ENCODE results near the gene CAMK1D.

The CAMK1D gene

GRCh38 chr10:12594448-12594944, 245.1 kb downstream of the CAMK1D start:
- Histone ChIP-seq H2AFZ (ENCODE audit: low read length, unreplicated experiment) (no peak overlapping the region), H3K27me3 (ENCODE audit: insufficient read depth, low read length) (no peaks in the 10 kb centered on the region), H3K4me1 (ENCODE audit: control insufficient read depth, insufficient read depth, low read length, unreplicated experiment) (no peaks in the 10 kb centered on the region), H3K36me3 (ENCODE audit: insufficient read depth, low read length) (no peaks in the 10 kb centered on the region), H3K4me3 (ENCODE audit: low read depth, low read length) (no peak overlapping the region), H3K27ac (ENCODE audit: low read depth, low read length) (no peak overlapping the region), H3K79me2 (ENCODE audit: control insufficient read depth, insufficient read depth, low read length, unreplicated experiment) (no peaks in the 10 kb centered on the region)

DNA sequence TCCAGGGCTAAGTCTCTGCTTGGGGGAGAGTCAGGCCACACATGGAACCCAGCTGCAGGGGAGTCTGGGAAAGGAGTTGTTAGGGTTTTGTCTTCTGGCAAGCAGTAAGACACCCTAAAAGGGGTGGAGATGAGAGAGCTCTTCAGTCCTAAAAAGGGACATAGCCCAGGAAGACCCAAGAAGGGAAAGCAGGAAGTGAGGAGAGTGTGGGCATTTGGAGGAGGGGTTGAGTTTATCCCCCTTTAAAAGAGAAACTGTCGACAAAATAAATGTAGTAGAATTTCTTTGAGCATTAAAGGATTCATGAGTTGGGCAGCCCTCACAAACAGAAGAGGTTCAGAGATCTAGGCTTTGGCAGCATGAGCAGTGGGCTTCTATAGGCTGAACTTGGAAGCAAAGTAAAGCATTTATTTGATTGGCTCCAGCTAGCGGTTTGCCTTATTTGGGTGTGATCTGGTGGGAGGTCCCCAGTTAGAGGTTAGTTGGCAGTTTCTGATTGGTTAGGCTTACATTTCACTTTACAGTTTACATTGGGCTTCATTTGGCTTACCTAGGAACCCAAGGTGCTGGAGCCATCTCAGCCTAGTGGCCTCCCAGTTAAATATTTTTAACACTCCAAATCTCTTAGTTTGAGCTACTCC, 246.7 kb downstream of the CAMK1D start:
- Histone ChIP-seq H3K4me3 (ENCODE audit: low read depth, low read length) (no peak overlapping the region), H3K79me2 (ENCODE audit: control insufficient read depth, insufficient read depth, low read length, unreplicated experiment) (no peaks in the 10 kb centered on the region), H3K27me3 (ENCODE audit: insufficient read depth, low read length) (no peaks in the 10 kb centered on the region), H3K27ac (ENCODE audit: low read depth, low read length) (no peak overlapping the region), H2AFZ (ENCODE audit: low read length, unreplicated experiment) (no peak overlapping the region), H3K36me3 (ENCODE audit: insufficient read depth, low read length) (no peaks in the 10 kb centered on the region), H3K4me1 (ENCODE audit: control insufficient read depth, insufficient read depth, low read length, unreplicated experiment) (no peaks in the 10 kb centered on the region)

DNA sequence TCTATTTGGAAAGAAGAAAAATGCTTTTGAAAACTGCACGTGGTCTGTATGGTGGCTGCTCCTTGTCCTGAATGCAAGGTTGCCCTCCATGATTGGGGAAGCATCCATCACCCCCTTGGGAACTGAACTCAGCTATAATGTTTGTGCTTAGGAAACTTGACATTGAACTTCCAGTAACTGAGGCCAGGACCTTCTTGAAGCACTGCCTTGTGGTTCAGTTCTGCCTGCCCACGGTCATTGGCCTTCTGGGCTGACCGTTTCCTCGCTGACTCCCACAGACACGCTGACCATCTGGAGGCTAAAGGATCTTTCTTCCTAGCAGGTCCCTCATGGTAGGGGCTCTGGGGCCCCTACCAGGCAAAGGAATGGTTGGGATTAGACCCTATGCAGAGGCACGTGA, 247.8 kb downstream of the CAMK1D start:
- no peak overlapping the region for H2AFZ ChIP-seq (ENCODE audit: low read length, unreplicated experiment)
- no peaks in the 10 kb centered on the region for H3K4me1 ChIP-seq (ENCODE audit: control insufficient read depth, insufficient read depth, low read length, unreplicated experiment)
- no peaks in the 10 kb centered on the region for H3K36me3 ChIP-seq (ENCODE audit: insufficient read depth, low read length)
- H3K27me3 ChIP-seq (ENCODE audit: insufficient read depth, low read length), result no peaks in the 10 kb centered on the region
- H3K27ac ChIP-seq (ENCODE audit: low read depth, low read length), result no peak overlapping the region
- no peak overlapping the region for H3K4me3 ChIP-seq (ENCODE audit: low read depth, low read length)
- H3K79me2 ChIP-seq (ENCODE audit: control insufficient read depth, insufficient read depth, low read length, unreplicated experiment), result no peaks in the 10 kb centered on the region

GRCh38 chr10:12597788-12598765, 248.7 kb downstream of the CAMK1D start:
- Histone ChIP-seq H3K4me3 (ENCODE audit: low read depth, low read length) (no peak overlapping the region), H3K27ac (ENCODE audit: low read depth, low read length) (no peak overlapping the region), H3K79me2 (ENCODE audit: control insufficient read depth, insufficient read depth, low read length, unreplicated experiment) (no peaks in the 10 kb centered on the region), H3K36me3 (ENCODE audit: insufficient read depth, low read length) (no peaks in the 10 kb centered on the region), H2AFZ (ENCODE audit: low read length, unreplicated experiment) (no peak overlapping the region), H3K4me1 (ENCODE audit: control insufficient read depth, insufficient read depth, low read length, unreplicated experiment) (no peaks in the 10 kb centered on the region), H3K27me3 (ENCODE audit: insufficient read depth, low read length) (no peaks in the 10 kb centered on the region)

DNA sequence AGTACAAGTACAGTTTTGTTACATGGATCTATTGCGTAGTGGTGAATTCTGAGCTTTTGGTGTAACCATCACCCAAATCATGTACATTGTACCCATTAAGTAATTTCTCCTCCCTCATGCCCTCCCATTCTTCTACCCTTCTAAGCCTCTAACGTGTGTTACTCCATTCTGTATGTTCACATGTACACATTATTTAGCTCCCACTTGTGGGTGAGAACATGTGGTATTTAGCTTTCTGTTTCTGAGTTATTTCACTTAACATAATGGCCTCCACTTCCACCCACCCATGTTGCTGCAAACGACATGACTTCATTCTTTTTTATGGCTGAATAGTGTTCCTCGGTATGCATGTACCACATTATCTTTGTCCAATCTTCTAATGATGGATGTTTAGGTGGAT, 251.3 kb downstream of the CAMK1D start:
- no peak overlapping the region for H3K27ac ChIP-seq (ENCODE audit: low read depth, low read length)
- H3K36me3 ChIP-seq (ENCODE audit: insufficient read depth, low read length), result no peaks in the 10 kb centered on the region
- H3K27me3 ChIP-seq (ENCODE audit: insufficient read depth, low read length), result no peaks in the 10 kb centered on the region
- H3K4me1 ChIP-seq (ENCODE audit: control insufficient read depth, insufficient read depth, low read length, unreplicated experiment), result peaks cover 5% of the 10 kb centered on the region
- no peak overlapping the region for H3K4me3 ChIP-seq (ENCODE audit: low read depth, low read length)
- H3K79me2 ChIP-seq (ENCODE audit: control insufficient read depth, insufficient read depth, low read length, unreplicated experiment), result no peaks in the 10 kb centered on the region
- H2AFZ ChIP-seq (ENCODE audit: low read length, unreplicated experiment), result no peak overlapping the region

GRCh38 chr10:12602521-12602920, 253.2 kb downstream of the CAMK1D start:
- Histone ChIP-seq H3K4me3 (ENCODE audit: low read depth, low read length) (no peak overlapping the region), H3K36me3 (ENCODE audit: insufficient read depth, low read length) (no peaks in the 10 kb centered on the region), H3K79me2 (ENCODE audit: control insufficient read depth, insufficient read depth, low read length, unreplicated experiment) (no peaks in the 10 kb centered on the region), H3K27ac (ENCODE audit: low read depth, low read length) (no peak overlapping the region), H3K27me3 (ENCODE audit: insufficient read depth, low read length) (no peaks in the 10 kb centered on the region), H2AFZ (ENCODE audit: low read length, unreplicated experiment) (no peak overlapping the region), H3K4me1 (ENCODE audit: control insufficient read depth, insufficient read depth, low read length, unreplicated experiment) (peaks cover 12% of the 10 kb centered on the region)

GRCh38 chr10:12603766-12604470, 254.6 kb downstream of the CAMK1D start:
- H3K36me3 ChIP-seq (ENCODE audit: insufficient read depth, low read length), result no peaks in the 10 kb centered on the region
- H3K4me1 ChIP-seq (ENCODE audit: control insufficient read depth, insufficient read depth, low read length, unreplicated experiment), result peaks cover 12% of the 10 kb centered on the region
- H3K4me3 ChIP-seq (ENCODE audit: low read depth, low read length), result no peak overlapping the region
- no peaks in the 10 kb centered on the region for H3K79me2 ChIP-seq (ENCODE audit: control insufficient read depth, insufficient read depth, low read length, unreplicated experiment)
- H3K27me3 ChIP-seq (ENCODE audit: insufficient read depth, low read length), result no peaks in the 10 kb centered on the region
- no peak overlapping the region for H3K27ac ChIP-seq (ENCODE audit: low read depth, low read length)
- no peak overlapping the region for H2AFZ ChIP-seq (ENCODE audit: low read length, unreplicated experiment)

DNA sequence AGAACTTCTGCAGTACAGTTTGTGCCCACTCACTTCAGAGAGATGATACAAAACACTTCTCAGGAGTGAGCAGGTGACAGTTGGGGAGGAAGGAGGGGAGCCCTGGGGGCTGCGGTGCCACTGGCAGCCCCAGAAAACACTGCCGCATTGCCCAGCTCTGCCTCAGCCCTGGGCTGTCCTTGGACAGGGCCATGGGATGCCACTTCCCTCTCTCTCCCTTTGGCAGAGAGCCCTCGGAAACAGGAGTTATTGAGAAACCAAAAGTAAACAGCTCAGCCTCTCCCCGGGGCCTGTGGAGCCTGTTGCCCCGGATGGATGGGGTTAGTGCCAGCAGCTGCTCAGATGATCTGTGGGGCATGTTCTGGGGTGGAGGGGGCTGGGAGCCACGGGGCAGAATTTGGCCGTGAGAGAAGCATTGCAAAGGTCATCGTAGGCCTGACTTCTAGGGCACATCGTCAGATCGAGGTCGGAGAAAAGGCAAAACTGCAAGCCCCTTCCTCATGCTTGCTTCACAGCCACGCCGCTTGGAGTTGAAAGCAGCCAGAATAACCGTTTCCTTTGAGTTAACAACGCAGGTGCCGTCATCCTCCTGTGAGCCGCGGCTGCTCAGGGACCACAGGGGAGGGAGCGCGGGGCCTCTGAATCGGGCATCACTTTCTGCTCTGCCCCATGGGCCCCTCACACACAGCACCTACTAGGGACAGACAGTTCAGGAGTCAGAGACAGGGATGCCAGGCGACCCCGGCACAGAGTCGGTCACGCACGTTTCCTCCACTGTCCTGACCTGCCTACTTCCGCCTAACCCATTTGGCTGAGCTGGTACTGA, 256.4 kb downstream of the CAMK1D start:
- H3K4me3 ChIP-seq (ENCODE audit: low read depth, low read length), result peak overlapping the region; percentile 47
- no peaks in the 10 kb centered on the region for H3K36me3 ChIP-seq (ENCODE audit: insufficient read depth, low read length)
- peak overlapping the region; percentile 71 for H2AFZ ChIP-seq (ENCODE audit: low read length, unreplicated experiment)
- H3K79me2 ChIP-seq (ENCODE audit: control insufficient read depth, insufficient read depth, low read length, unreplicated experiment), result no peaks in the 10 kb centered on the region
- H3K27me3 ChIP-seq (ENCODE audit: insufficient read depth, low read length), result no peaks in the 10 kb centered on the region
- H3K4me1 ChIP-seq (ENCODE audit: control insufficient read depth, insufficient read depth, low read length, unreplicated experiment), result peaks cover 12% of the 10 kb centered on the region
- no peak overlapping the region for H3K27ac ChIP-seq (ENCODE audit: low read depth, low read length)

- no peak overlapping the region for H2AFZ ChIP-seq (ENCODE audit: low read length, unreplicated experiment)
- no peaks in the 10 kb centered on the region for H3K36me3 ChIP-seq (ENCODE audit: insufficient read depth, low read length)
- H3K4me1 ChIP-seq (ENCODE audit: control insufficient read depth, insufficient read depth, low read length, unreplicated experiment), result peaks cover 12% of the 10 kb centered on the region
- H3K4me3 ChIP-seq (ENCODE audit: low read depth, low read length), result no peak overlapping the region
- no peak overlapping the region for H3K27ac ChIP-seq (ENCODE audit: low read depth, low read length)
- no peaks in the 10 kb centered on the region for H3K79me2 ChIP-seq (ENCODE audit: control insufficient read depth, insufficient read depth, low read length, unreplicated experiment)
- no peaks in the 10 kb centered on the region for H3K27me3 ChIP-seq (ENCODE audit: insufficient read depth, low read length)
Measured at GRCh38 chr10:12606461-12606860, 257.1 kb downstream of the CAMK1D start.

GRCh38 chr10:12608761-12609160, 259.4 kb downstream of the CAMK1D start:
- Histone ChIP-seq H2AFZ (ENCODE audit: low read length, unreplicated experiment) (no peak overlapping the region), H3K4me1 (ENCODE audit: control insufficient read depth, insufficient read depth, low read length, unreplicated experiment) (peaks cover 12% of the 10 kb centered on the region), H3K27ac (ENCODE audit: low read depth, low read length) (no peak overlapping the region), H3K36me3 (ENCODE audit: insufficient read depth, low read length) (no peaks in the 10 kb centered on the region), H3K27me3 (ENCODE audit: insufficient read depth, low read length) (no peaks in the 10 kb centered on the region), H3K4me3 (ENCODE audit: low read depth, low read length) (no peak overlapping the region), H3K79me2 (ENCODE audit: control insufficient read depth, insufficient read depth, low read length, unreplicated experiment) (no peaks in the 10 kb centered on the region)

Measured in ACC112 (cell line).